HUES48 (cell line): ENCODE data around the gene PCA3.

Source experiments
- H3K27ac ChIP-seq: one replicate; pipeline ENCODE4 v1.7.0; 2013; ENCODE audit warnings: low read depth, low read length, inconsistent platforms
- H3K27me3 ChIP-seq: 2 replicates; pipeline ENCODE4 v1.6.1; 2013; ENCODE audit warnings: mild to moderate bottlenecking, low read length; ENCODE audit not compliant: control insufficient read depth, insufficient read depth
- H3K36me3 ChIP-seq: 2 replicates; pipeline ENCODE4 v1.6.1; 2013; ENCODE audit warnings: low read length; ENCODE audit not compliant: control insufficient read depth, insufficient read depth
- H3K4me1 ChIP-seq: 2 replicates; pipeline ENCODE4 v1.6.1; 2013; ENCODE audit warnings: mild to moderate bottlenecking, low read length; ENCODE audit not compliant: control insufficient read depth, insufficient read depth
- H3K4me3 ChIP-seq: 2 replicates; pipeline ENCODE4 v1.5.1; 2013; ENCODE audit warnings: mild to moderate bottlenecking, low read depth, low read length
- H3K9ac ChIP-seq: 2 replicates; pipeline ENCODE4 v1.6.1; 2013; ENCODE audit warnings: mild to moderate bottlenecking, low read depth, low read length, moderate library complexity
- H3K9me3 ChIP-seq: 2 replicates; pipeline ENCODE4 v1.6.1; 2013; ENCODE audit warnings: low read length; ENCODE audit not compliant: control insufficient read depth, insufficient read depth

Gene PCA3

DNA sequence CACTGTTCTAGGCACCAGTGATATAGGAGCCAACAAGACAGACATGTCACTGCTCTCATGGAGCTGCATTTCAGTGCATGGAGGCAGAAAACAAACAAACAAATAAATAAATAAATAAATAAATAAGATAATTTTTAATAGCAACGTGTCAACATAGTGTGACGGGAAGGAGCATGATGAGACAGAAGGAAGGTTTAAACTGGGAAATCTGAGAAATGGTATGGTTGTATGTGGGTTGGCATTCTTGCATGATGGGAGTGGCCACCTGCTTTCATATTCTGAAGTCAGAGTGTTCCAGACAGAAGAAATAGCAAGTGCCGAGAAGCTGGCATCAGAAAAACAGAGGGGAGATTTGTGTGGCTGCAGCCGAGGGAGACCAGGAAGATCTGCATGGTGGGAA, at the start of gene PCA3:
PCA3 (plus strand) TSS at position 301 of the 400 bp plus-strand sequence.
- H3K4me1 ChIP-seq = no peaks in the 10 kb centered on the region
- H3K9ac ChIP-seq = no peak within 1 kb of the TSS
- no peak within 1 kb of the TSS for H3K27ac ChIP-seq
- H3K27me3 ChIP-seq = no peaks in the 10 kb centered on the region
- no peak within 1 kb of the TSS for H3K4me3 ChIP-seq
- no peaks in the 10 kb centered on the region for H3K36me3 ChIP-seq
- no peaks in the 10 kb centered on the region for H3K9me3 ChIP-seq

DNA sequence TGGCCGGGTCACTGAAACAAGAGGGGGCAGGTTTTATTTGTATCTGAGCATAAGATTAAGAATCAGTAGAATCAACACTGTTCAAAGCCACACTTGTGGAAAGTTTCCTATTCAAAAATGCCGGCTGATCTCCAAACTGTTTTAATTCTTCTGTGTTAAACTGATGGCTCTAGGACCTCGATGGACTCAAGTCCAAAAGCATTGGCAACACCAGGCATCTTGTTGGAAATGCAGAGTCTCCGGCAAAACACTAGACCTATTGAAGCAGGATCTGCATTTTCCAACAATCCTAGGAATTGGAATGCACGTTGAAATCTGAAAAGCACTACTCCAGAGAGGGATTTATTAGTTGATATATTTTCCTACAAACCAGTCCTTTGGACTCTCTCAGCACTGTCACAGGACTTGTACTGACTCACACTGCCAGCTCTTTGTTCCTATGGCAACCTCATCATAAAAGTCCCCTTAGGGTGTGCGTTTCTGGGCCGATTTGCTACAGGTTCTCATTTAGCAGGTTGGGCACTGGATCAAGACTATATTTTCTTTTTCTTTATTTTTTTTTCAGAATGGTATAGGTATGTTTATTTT, 48.1 kb upstream of the PCA3 start:
- Histone ChIP-seq H3K4me3 (no peak overlapping the region), H3K27me3 (no peaks in the 10 kb centered on the region), H3K9ac (no peak overlapping the region), H3K4me1 (peaks cover 8% of the 10 kb centered on the region), H3K9me3 (no peaks in the 10 kb centered on the region), H3K27ac (no peak overlapping the region), H3K36me3 (no peaks in the 10 kb centered on the region)

DNA sequence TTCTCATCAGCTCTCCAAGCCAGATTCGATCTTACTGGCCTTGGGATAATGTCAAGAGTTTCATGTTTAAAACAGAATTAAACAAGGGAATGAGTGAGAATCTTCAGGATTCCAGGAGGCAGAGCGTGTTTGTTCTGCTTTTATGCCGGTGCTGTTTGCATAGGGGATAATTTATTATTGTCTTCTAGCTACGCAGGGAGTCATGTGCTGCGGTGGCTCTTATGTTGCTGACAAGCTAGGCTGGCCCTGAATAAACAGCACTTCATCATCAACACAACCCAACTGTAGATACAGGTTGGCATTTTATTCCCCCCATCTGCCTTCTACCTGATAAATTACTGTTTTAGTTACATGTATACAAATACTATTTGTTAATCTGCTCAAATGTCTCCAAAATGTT, 47.1 kb upstream of the PCA3 start:
- H3K36me3 ChIP-seq = no peaks in the 10 kb centered on the region
- H3K4me1 ChIP-seq = peaks cover 8% of the 10 kb centered on the region
- no peaks in the 10 kb centered on the region for H3K9me3 ChIP-seq
- H3K4me3 ChIP-seq = no peak overlapping the region
- no peak overlapping the region for H3K27ac ChIP-seq
- no peaks in the 10 kb centered on the region for H3K27me3 ChIP-seq
- H3K9ac ChIP-seq = no peak overlapping the region

DNA sequence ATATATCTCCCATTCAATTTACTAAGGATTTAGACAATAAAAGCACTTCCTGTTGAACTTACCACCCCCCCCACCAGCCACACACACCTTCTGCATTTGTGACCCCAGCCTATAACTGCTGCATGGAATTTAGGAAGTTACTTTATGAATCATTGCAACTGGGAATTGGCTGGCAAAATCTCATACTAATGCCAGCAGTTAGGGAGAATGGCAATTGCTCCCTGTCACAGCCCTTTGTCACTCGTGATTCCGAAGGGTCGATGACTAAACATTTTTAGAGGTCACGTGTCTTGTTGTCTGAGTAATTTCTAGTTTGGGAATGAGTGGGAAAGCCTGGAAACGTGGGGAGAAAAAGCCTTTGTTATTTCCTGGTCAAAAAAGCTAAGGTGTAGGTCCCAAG, 46.6 kb upstream of the PCA3 start:
- peaks cover 8% of the 10 kb centered on the region for H3K4me1 ChIP-seq
- no peaks in the 10 kb centered on the region for H3K36me3 ChIP-seq
- no peak overlapping the region for H3K27ac ChIP-seq
- no peaks in the 10 kb centered on the region for H3K27me3 ChIP-seq
- H3K9me3 ChIP-seq = no peaks in the 10 kb centered on the region
- H3K9ac ChIP-seq = no peak overlapping the region
- no peak overlapping the region for H3K4me3 ChIP-seq

DNA sequence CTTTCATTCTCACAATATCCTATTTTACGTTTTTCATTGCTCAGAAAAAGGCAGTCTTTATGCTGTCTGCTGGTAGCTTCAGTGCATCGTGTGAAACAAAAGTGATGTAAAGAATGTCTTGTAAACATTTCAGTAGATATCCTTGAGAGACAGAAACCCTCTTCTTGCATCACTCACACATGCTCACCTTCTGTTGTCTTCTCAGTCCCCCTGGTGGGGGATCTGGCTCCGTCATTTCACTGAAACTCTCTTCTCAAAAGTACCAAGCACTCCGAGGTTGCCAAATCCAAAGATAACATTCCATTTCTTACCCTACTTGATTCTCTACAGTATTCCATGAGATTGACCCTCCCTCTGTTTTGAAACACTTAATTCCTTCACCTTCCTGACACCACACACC, 46.1 kb upstream of the PCA3 start:
- Histone ChIP-seq H3K9ac (no peak overlapping the region), H3K36me3 (no peaks in the 10 kb centered on the region), H3K27ac (no peak overlapping the region)

DNA sequence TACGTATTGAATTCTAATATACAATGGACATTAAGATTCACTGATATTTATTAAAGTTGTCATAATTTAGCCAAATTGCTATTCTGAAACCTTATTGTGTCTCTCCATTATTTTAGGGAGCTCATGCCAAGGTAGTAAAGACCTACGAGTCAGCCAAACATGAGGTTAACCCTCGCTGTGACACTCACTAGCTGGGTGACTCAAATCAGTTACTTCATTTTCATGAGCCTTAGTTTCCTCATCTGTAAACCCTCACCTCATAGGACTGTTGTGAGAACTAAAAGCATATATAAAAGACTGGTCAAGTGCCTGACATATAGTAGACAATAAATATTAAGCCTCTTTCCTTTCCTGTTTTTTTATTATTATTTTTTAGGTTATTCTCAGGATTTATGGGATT, 44.0 kb upstream of the PCA3 start:
- Histone ChIP-seq H3K27me3 (no peaks in the 10 kb centered on the region; the same call in 1 of the 2 replicates), H3K4me1 (peaks cover 8% of the 10 kb centered on the region), H3K4me3 (no peak overlapping the region), H3K36me3 (no peaks in the 10 kb centered on the region), H3K9me3 (no peaks in the 10 kb centered on the region), H3K27ac (no peak overlapping the region), H3K9ac (no peak overlapping the region)

More for the DNA sequence above, 46.1 kb upstream of the PCA3 start:
- Histone ChIP-seq H3K4me3 (no peak overlapping the region), H3K27me3 (no peaks in the 10 kb centered on the region), H3K4me1 (peaks cover 8% of the 10 kb centered on the region), H3K9me3 (no peaks in the 10 kb centered on the region)

DNA sequence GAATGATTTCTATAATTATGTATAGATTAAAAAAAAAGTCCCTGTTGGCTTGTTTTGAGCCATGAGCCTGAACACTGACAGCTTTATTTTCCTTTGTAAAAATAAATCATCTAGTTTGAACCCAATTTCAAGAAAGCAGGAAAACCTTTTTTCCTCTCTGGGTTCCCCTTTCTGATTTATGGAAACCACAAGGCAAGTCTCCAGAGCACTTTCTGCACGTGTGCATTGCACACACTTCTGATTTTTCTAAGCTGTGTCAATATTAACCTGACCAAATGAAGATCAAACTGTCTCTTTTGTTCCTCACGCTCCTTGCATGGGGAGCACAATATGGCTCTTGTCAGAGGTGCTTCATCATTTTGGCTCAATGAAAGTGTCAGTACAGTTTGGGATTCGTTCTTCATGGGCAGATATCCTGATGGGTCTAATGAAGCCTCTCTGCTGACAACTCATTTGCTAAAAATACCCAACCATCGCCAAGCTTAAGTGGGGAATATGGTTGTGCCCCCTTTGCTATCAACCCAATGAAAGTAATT, 39.2 kb upstream of the PCA3 start:
- Histone ChIP-seq H3K9ac (no peak overlapping the region), H3K36me3 (no peaks in the 10 kb centered on the region), H3K4me1 (no peaks in the 10 kb centered on the region), H3K27me3 (no peaks in the 10 kb centered on the region; the same call in 1 of the 2 replicates), H3K27ac (no peak overlapping the region), H3K9me3 (no peaks in the 10 kb centered on the region), H3K4me3 (no peak overlapping the region)

DNA sequence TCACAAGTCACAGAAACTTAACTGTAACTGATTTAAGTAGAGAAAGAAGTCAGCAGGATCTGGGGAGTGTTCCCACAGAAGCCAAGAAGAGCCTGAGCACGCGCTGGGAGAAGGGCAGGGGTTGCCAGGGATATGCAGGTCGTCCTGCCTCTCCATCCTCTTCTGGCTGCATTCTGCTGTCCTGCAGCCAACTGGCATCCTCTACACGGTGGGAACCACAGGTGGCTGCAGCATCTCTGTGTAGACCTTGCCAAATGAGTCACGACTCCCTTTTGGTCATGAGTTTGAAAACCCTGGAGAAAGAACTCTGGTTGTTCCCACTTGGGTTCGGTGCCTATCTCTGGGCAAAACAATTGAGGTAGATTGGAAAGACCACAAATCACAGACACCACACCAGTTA, 38.4 kb upstream of the PCA3 start:
- Histone ChIP-seq H3K27ac (no peak overlapping the region), H3K27me3 (no peaks in the 10 kb centered on the region; the same call in 1 of the 2 replicates), H3K9ac (no peak overlapping the region), H3K9me3 (no peaks in the 10 kb centered on the region), H3K4me3 (no peak overlapping the region), H3K36me3 (no peaks in the 10 kb centered on the region), H3K4me1 (no peaks in the 10 kb centered on the region)

DNA sequence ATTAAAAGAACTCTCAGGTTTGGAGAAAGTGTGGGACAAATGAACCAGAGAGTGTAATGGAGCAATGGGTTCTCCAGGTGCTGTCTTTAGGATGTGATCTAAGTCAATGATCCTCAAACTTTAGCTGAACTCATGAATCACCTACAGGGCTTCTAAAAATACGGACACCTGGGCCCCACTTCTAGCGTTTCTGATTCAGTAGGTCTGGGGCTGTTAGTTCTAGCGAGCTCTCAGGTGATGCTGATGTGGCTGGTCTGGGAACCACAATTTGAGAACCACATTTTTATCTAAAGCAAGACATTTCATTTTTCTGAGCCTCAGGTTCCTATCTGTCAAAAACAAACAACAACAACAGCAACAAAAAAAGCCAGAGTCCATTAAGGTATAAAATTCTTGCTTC, 35.1 kb upstream of the PCA3 start:
- Histone ChIP-seq H3K9me3 (no peaks in the 10 kb centered on the region), H3K9ac (no peak overlapping the region), H3K4me1 (no peaks in the 10 kb centered on the region), H3K27ac (no peak overlapping the region), H3K36me3 (no peaks in the 10 kb centered on the region), H3K27me3 (no peaks in the 10 kb centered on the region; the same call in 1 of the 2 replicates), H3K4me3 (no peak overlapping the region)

DNA sequence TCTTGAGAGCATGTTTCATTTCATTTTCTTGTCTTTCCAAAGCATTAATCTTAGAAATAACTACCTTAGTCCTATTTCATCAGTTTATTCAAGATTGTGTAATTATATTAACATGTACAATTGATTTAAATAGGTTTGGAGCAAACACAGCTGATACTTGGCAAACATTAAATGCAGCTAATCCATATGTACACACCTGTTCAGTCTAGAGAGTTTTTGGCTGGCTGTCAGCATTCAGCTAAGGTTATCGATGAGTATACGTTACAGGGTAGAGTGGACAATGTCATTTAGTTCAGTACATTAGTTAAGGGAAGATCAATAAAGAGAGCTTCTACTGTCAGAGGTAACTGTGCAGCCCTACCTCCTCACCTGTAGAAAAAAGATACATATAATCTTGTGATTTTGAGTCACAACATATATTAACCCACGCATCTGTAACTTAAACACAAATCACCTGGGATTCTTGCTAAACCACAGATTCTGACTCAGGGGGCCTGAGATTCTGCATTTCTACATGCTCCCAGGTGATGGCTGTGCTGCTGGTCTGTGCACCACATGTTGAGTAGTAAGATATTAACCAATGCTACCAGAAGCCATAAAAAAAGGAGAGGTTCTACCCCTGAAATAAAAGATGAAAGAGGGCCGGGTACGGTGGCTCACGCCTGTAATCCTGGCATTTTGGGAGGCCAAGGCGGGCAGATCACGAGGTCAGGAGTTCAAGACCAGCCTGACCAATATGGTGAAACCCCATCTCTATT, 34.1 kb upstream of the PCA3 start:
- Histone ChIP-seq H3K27me3 (no peaks in the 10 kb centered on the region; the same call in 1 of the 2 replicates), H3K4me1 (no peaks in the 10 kb centered on the region), H3K36me3 (no peaks in the 10 kb centered on the region), H3K27ac (no peak overlapping the region), H3K9ac (no peak overlapping the region), H3K9me3 (no peaks in the 10 kb centered on the region), H3K4me3 (no peak overlapping the region)

DNA sequence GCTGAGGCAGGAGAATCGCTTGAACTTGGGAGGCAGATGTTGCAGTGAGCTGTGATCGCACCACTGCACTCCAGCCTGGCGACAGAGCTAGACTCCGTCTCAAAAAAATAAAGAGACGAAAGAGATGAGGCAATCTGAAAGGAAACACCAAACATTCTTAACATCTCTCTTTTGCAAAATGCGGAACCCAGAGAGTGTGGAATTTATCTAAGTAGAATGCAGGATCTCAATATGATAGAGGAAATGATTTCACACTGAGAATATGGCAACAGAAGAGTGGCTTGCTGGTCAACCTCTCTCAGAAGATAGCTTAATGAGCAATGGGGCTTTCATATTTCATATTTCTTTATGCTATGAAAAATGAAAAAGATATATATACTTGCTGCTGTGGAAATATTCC, 33.4 kb upstream of the PCA3 start:
- no peaks in the 10 kb centered on the region for H3K4me1 ChIP-seq
- no peak overlapping the region for H3K9ac ChIP-seq
- H3K9me3 ChIP-seq = no peaks in the 10 kb centered on the region
- no peak overlapping the region for H3K4me3 ChIP-seq
- no peaks in the 10 kb centered on the region for H3K36me3 ChIP-seq
- no peak overlapping the region for H3K27ac ChIP-seq
- no peaks in the 10 kb centered on the region for H3K27me3 ChIP-seq
